Testis (tissue), 2 donors: Measurements from ENCODE around the gene RPL13A.

ENCODE experiments used
- POLR2A ChIP-seq: fragments of 450-650 bp; IDR thresholded peaks from one replicate; pipeline ENCODE4 v1.6.1; 2017; ENCODE audit warnings: antibody characterized with exemption, mild to moderate bottlenecking, moderate library complexity
- TF ChIP-seq, protein P1 (sequence below), 3 experiments: fragments of 450-650 bp in 2 of 3; fragments of 200-600 bp in 1 of 3; sonication (generic) in 1 of 3; IDR thresholded peaks; one replicate each; pipeline ENCODE4 v1.5.1; 2016 to 2019; ENCODE audit warnings: antibody characterized with exemption in 3 of 3, mild to moderate bottlenecking in 2 of 3, moderate library complexity in 1 of 3

DNA sequence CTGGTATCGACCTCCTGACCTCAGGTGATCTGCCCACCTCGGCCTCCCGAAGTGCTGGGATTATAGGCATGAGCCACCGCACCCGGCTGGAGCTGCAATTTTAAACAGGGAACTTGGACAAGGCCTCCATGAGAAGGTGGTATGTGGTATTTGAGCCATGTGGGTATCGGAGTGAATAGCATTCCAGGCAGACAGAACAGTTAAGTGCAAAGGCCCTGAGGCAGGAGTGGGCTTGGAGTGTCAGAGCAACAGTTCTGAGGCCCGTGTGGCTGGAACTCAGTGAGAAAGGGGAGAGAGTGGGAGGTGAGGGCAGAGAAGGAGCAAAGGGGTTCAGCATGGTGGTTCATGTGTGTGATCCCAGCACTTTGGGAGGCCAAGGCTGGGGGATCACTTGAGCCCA is 43.3 kb downstream of the RPL13A start:
- TF ChIP-seq, protein P1, sequence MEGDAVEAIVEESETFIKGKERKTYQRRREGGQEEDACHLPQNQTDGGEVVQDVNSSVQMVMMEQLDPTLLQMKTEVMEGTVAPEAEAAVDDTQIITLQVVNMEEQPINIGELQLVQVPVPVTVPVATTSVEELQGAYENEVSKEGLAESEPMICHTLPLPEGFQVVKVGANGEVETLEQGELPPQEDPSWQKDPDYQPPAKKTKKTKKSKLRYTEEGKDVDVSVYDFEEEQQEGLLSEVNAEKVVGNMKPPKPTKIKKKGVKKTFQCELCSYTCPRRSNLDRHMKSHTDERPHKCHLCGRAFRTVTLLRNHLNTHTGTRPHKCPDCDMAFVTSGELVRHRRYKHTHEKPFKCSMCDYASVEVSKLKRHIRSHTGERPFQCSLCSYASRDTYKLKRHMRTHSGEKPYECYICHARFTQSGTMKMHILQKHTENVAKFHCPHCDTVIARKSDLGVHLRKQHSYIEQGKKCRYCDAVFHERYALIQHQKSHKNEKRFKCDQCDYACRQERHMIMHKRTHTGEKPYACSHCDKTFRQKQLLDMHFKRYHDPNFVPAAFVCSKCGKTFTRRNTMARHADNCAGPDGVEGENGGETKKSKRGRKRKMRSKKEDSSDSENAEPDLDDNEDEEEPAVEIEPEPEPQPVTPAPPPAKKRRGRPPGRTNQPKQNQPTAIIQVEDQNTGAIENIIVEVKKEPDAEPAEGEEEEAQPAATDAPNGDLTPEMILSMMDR (IDR thresholded peaks at IDR 0.05), result no peak
- no peak for TF ChIP-seq POLR2A
